Tongue (tissue), 2 donors: ENCODE measurements around the gene TBC1D14. TPM values are rescaled to one million over a fixed set of nuclear protein-coding genes. Genes with fewer than 3 reads are reported as not detected.

Source experiments
- DNase-seq: peaks from one replicate; pipeline ENCODE4 v3.0.0-alpha.2; 2015
- total RNA-seq: library from RNA; depleted of rRNA; stranded (reverse); fragments of >200 nt; gene quantifications from one replicate; pipeline ENCODE4 v1.2.3, GENCODE V29; 2014

The TBC1D14 gene
- total RNA-seq, 1 donor from 2014 or later = 57.1 TPM

DNA sequence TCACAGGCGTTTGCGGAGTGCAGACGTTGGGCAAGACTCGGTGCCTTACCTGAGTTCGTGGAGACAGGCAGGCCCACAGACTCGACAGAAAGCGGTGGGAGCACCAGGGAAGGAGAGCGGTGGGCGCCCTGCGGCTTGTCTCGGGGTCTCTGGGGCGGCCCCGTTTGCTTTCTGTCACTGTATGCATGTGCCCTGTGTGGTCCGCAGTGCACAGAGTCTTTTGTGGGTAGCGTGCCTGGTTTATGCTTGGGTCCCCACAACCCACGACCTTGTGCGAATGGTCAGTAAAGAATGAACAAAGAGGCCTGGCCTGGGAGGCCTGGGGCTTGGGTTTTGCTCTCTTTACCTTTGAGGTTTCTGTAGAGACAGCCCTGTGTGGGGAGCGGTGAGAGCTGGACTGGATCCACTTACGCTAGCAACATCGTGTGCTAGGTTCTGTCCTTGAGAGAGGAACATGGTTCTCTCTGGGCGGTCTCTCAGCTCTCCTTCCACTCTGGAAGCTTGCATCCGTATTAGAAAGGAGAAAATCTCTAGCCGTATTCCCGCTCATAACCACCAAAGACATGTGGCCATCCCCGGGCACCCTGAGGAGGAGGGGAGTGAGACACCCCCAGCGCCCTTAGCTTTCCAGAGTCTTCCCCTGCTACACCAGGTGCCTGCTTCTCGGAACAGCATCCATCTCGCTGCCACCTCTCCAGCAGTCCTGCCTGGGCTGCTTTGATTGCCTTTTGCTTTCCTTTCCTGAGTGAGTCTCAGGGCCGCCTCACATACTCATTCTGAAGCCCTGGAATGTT lies 134.7 kb downstream of the TBC1D14 start:
- no peak for DNase-seq

- no peak for DNase-seq
Observed at GRCh38 chr4:7045553-7045952, 135.9 kb downstream of the TBC1D14 start.

- DNase-seq = no peak
Observed at GRCh38 chr4:7045961-7046921, 136.6 kb downstream of the TBC1D14 start.

DNA sequence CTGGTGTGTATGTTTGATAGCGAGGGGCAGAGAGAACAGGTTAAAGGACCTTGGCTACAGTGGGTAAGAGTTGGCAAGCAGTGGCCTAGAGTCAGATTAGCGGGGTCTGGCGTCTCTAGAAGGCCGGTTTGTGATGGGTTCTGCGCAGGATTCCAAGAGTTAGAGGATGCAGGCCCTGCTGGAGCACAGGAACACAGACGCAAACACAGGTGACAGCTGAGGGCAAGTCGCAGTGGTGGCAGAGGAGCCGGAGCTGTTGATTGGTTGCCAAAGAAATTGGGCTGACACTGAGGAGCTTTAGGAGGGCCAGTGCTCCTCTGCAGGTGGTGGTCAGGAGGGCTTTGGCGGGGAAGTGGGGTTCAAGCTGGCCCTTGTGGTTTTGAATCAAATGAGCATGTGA lies 137.3 kb downstream of the TBC1D14 start:
- no peak for DNase-seq

- no peak for DNase-seq
Observed at GRCh38 chr4:7048642-7049041, 139.0 kb downstream of the TBC1D14 start.

- DNase-seq = no peak
Observed at GRCh38 chr4:7049295-7049694, 139.7 kb downstream of the TBC1D14 start.

GRCh38 chr4:7049739-7050138 lies 140.1 kb downstream of the TBC1D14 start:
- DNase-seq = no peak

- DNase-seq = no peak
Observed at GRCh38 chr4:7050481-7051143, 141.0 kb downstream of the TBC1D14 start.

DNA sequence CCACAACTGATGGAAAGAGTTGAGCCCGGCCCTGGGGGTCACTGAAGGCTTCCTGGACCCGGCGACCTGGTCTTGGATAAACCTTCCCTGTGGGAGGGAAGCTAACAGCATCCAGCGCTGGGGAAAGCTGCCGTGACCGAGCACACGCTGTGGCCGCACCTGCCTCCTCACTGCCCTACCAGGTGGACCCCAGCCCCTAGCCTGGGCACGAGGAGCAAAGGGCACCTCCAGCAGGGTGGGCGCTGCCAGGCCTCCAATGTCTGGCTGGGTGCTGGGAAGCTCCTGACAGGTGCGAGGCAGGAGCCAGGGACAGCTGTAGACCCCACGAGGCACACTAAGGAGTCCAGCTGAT lies 141.5 kb downstream of the TBC1D14 start:
- DNase-seq = no peak

- no peak for DNase-seq
Observed at GRCh38 chr4:7051905-7052304, 142.3 kb downstream of the TBC1D14 start.

GRCh38 chr4:7052313-7052712 lies 142.7 kb downstream of the TBC1D14 start:
- DNase-seq = no peak

DNA sequence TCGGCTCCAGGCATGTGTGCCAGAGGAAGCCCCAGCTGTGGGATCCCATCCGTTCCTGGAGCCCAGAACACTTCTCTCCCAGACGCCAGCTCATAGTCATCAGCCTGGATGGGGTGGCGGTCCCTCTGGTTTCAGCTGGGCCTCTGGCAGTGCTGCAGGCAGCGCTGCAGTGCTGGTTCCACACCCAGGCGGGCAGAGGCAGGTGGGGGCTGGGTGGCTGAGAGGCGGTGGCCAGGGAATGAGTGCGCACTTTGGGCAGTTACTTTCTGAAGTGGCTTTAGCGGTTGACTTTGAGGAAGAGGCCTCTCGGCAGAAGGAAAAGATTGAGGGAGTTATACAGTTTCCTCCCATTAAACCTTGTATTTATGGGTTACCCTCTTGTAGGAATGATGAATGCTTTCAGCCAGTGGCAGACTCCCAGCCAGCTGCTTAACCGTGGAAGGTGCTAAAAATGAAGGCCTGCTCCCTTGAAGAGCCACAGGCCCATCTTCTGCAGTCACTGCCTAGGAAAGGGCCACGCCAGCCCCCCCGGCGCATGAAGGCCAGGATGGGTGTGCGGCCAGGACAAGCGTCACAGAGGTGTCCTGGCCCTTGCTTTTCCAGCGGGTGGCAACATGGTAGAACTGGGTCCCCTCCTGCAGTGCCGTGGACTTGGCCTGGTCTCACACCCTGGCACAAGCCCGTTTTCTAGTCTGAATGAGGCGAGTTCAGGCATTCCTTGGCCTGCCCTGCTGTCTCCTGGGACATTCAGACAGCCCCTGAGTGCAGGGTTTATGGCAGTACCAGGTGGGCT lies 143.5 kb downstream of the TBC1D14 start:
- no peak for DNase-seq

DNA sequence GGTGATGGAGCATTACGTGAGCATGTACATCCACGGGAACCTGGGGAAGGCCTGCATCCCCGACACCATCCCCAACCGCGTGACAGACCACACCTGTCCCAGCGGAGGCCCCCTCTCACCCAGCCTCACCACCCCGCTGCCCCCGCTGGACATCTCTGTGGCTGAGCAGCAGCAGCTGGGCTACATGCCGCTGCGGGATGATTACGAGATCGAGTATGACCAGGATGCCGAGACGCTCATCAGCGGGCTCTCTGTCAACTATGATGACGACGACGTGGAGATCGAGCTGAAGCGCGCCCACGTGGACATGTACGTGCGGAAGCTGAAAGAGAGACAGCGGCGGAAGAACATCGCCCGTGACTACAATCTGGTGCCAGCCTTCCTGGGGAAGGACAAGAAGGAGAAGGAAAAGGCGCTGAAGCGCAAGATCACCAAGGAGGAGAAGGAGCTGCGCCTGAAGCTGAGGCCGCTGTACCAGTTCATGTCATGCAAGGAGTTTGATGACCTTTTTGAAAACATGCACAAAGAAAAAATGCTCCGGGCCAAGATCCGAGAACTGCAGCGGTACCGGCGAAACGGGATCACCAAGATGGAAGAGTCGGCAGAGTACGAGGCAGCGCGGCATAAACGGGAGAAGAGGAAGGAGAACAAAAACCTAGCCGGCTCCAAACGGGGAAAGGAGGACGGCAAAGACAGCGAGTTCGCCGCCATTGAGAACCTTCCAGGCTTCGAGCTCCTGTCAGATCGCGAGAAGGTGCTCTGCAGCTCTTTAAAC lies 144.7 kb downstream of the TBC1D14 start:
- no peak for DNase-seq

- DNase-seq = no peak
Observed at GRCh38 chr4:7055111-7055989, 145.7 kb downstream of the TBC1D14 start.

DNA sequence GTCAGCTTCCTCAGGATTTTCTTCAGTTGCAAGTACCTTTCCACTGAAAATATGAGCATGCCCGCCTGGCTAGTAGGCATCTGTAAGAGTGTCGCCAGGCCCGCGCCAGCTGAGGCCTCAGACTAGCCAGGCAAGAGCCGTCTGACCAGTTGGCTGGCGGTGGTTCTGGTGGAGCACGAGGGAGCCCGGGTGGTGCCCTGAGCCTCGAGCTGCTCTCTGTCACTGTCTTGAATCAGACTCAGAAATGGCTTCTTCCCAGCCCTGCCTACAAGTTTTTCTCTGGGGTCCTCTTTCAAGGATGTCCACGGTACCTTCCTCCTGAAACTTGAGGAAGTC lies 146.3 kb downstream of the TBC1D14 start:
- DNase-seq = no peak

DNA sequence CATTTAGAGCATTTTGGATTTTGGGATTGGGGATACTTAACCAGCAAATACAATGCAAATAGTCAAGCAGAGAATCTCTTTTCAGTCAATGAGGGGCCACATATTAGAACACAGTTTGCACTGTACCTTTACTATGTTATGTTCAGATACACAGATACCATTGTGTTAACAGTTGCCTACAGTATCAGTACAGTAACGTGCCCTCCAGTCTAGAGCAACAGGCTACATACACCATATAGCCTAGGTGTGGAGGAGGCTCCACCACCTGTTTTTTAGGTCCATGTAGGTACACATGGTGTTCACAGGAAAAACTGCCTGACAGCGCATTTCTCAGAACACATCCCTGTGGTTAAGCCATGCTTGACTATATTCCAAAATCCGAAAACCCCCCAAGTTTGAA lies 149.2 kb downstream of the TBC1D14 start:
- DNase-seq = no peak

DNA sequence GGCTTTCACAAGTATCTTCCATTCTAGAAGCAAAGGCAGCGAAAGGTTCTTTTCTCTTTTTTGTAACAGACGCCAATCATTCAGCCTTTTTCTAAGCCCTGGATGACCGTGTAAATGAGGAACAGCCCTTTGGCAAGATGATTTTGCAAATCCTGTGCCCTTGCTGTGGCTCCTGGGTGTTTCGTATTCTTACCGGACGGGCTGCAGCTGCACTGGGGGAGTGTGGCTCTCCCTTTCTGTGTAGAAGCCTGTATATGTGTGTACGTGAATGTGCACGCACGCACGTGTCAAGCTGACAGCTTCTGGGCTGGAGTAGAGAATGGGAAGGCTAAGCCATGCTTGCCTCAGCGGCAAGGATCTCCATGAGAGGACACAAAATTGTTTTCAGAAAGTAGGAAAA lies 150.0 kb downstream of the TBC1D14 start:
- DNase-seq = no peak

DNA sequence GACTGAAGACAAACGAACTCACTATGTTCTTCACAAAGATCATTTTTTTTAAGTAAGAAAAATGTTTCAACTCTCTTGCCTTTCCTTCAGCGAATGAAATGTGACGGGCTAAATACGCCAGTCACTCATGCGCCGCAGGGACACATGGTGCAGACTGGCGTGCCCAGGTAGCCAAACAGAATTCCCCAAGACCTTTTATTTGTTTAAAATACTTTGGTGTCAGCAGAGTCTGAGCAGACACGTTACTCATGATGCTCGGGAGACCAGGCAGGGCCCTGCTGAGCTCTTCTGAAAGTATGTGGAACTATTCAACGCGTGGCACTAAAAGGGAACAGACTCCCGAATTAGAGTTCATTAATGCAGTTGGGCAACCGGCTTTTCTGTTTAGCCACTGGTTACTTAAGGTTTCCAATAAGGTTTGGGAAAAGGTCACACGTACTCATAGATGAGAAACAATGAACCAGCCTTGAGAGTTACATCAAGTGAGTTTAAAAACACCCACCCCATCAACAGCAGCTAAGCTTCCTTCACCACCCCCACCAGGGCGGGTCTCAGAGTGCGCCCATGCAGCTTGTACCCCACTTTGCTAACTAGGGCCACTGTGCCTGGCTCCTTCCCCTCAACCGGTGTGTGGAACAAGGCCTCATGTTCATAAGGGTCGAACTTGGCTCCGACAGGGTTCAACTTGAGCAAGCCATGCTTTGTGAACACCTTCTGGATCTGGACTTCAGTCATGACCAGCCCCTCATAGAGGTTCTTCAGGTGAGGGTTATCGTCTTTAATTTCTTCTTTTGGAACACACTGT lies 150.9 kb downstream of the TBC1D14 start:
- DNase-seq = no peak

- DNase-seq = no peak
Observed at GRCh38 chr4:7061815-7062214, 152.2 kb downstream of the TBC1D14 start.
